ENCODE measurements around the gene OVOL1.

OVOL1 gene

GRCh38 chr11:65778431-65778900, 8.4 kb upstream of the OVOL1 start:
- DNase-seq: no peak

GRCh38 chr11:65778901-65779668, 7.8 kb upstream of the OVOL1 start:
- no peak for DNase-seq

- peak in 1 of 2 donors; percentile 1 for DNase-seq
Observed at GRCh38 chr11:65779669-65779918, 7.3 kb upstream of the OVOL1 start.

- DNase-seq: peak; percentile 88 to 89
Observed at GRCh38 chr11:65779919-65780769, 6.7 kb upstream of the OVOL1 start.

- DNase-seq: peak; percentile 55 to 83
Observed at GRCh38 chr11:65780770-65781151, 6.1 kb upstream of the OVOL1 start, which contains the start of gene AP5B1. Gene AP5B1 (minus strand): TSS chr11:65780976. CDS start chr11:65780591, 385 bp downstream.

GRCh38 chr11:65781152-65781961, 5.5 kb upstream of the OVOL1 start:
- DNase-seq: peak; percentile 14 to 51

GRCh38 chr11:65781962-65782815, 4.7 kb upstream of the OVOL1 start:
- DNase-seq: peak in 1 of 2 donors; percentile 0

- DNase-seq: no peak
Observed at GRCh38 chr11:65782816-65783228, 4.0 kb upstream of the OVOL1 start.

- no peak for DNase-seq
Observed at GRCh38 chr11:65785319-65786007, 1.4 kb upstream of the OVOL1 start.

- no peak for DNase-seq
Observed at GRCh38 chr11:65786008-65786785, 666 bp upstream of the OVOL1 start.

- DNase-seq: peak; percentile 11 to 56
Observed at GRCh38 chr11:65787649-65788622, 1.1 kb downstream of the OVOL1 start.

GRCh38 chr11:65788821-65789220, 2.0 kb downstream of the OVOL1 start:
- no peak for DNase-seq

GRCh38 chr11:65789230-65790103, 2.6 kb downstream of the OVOL1 start:
- no peak for DNase-seq

GRCh38 chr11:65790104-65790901, 3.4 kb downstream of the OVOL1 start:
- no peak for DNase-seq

- DNase-seq: no peak
Observed at GRCh38 chr11:65790902-65791650, 4.2 kb downstream of the OVOL1 start.

GRCh38 chr11:65791719-65792213, 4.9 kb downstream of the OVOL1 start:
- DNase-seq: peak; percentile 64 to 86
